Muscle of leg (tissue), 11 donors: ENCODE results near the gene TMEM237. TPM values are rescaled to one million over a fixed set of nuclear protein-coding genes. Genes with fewer than 3 reads are reported as not detected.

Experiments used
- DNase-seq: peaks from one replicate; pipeline ENCODE4 v3.0.0; 2013
- H3K27ac ChIP-seq: one replicate; pipeline ENCODE4 v1.5.1; 2013; ENCODE audit warnings: mild to moderate bottlenecking, low read length, control low read depth
- H3K27me3 ChIP-seq: one replicate; pipeline ENCODE4 v1.6.1; 2013; ENCODE audit warnings: low read length; ENCODE audit not compliant: control insufficient read depth, insufficient read depth
- H3K36me3 ChIP-seq: one replicate; pipeline ENCODE4 v1.6.1; 2013; ENCODE audit warnings: low read length; ENCODE audit not compliant: control insufficient read depth, insufficient read depth
- H3K4me1 ChIP-seq: one replicate; pipeline ENCODE4 v1.6.1; 2013; ENCODE audit warnings: low read length; ENCODE audit not compliant: control insufficient read depth, insufficient read depth
- H3K4me3 ChIP-seq: one replicate; pipeline ENCODE4 v1.5.1; 2013; ENCODE audit warnings: low read length, control low read depth
- H3K9me3 ChIP-seq: replicated peaks from 2 replicates; pipeline ENCODE4 v1.6.1; 2013; ENCODE audit warnings: low read depth, low read length; ENCODE audit not compliant: control insufficient read depth
- WGBS: methylation state at CpG from one replicate; pipeline ENCODE4 v1.1.5; 2013; ENCODE audit warnings: missing lambda C conversion rate; ENCODE audit not compliant: insufficient coverage; 5-methylcytosine and 5-hydroxymethylcytosine counted together
- polyA plus RNA-seq, 8 donors: library from polyadenylated mRNA; unstranded; fragments of 120-200 nt; gene quantifications; one replicate each; pipeline versions ENCODE4 v1.2.1 to v1.2.3, GENCODE V29; 2013; ENCODE audit warnings: inconsistent platforms in 1 of 8, low replicate concordance in 1 of 8; ENCODE audit not compliant: insufficient read length in 8 of 8, insufficient read depth in 1 of 8
- total RNA-seq: library from RNA; stranded (reverse); fragments of 120-200 nt; gene quantifications from one replicate; pipeline ENCODE4 v1.2.4, GENCODE V29; 2013

TMEM237 gene
- total and polyA plus RNA-seq, 9 donors: 28.6 to 40.9 (median 31.7) TPM

DNA sequence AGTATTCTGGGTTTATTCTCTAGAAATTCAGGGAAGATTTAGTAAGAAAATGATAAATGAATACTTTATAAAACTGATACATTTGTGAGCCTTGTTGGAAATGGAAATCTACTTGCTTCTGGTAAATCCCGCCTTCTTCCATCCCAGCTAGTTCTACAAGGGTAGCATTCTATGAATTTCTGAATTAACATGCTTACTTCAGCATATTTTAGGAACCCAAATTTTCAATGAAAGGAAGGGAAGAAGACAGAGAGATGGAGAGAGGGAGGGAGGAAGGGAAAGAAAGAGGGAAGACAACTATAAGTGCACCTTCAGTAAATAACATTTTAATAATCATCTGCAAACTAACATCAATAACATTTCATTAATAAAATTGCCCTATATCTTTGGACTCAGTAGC is 26.6 kb upstream of the TMEM237 start:
- Histone ChIP-seq H3K27ac (no peak overlapping the region), H3K27me3 (no peaks in the 10 kb centered on the region), H3K4me3 (no peak overlapping the region), H3K36me3 (no peaks in the 10 kb centered on the region), H3K9me3 (no peaks in the 10 kb centered on the region), H3K4me1 (no peaks in the 10 kb centered on the region)
- no peak for DNase-seq
- whole genome bisulfite sequencing: no CpG with 5 or more reads among the region's 1 CpG

DNA sequence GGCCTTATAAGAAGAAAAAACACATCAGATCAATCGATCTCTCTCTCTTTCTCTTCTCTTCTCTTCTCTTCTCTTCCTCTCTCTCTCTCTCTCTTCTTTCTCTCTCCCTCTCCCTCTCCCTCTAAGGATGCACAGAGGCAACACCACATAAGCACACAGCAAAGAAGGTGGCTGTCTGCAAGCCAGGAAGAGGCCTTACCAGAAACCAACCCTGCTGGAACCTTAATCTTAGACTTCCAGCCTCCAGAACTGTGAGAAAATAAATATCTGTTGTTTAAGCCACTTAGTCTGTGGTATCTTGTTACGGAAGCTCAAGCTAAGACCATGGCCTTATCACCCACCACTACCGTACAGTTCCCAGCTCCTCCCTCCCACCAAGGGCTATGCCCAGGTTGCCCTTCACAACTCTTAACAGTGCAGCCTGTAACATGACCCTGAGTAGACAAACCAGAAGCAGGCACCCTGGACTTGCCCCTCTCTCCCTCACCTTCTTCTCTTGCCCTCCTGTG is 25.2 kb upstream of the TMEM237 start:
- H3K9me3 ChIP-seq: no peaks in the 10 kb centered on the region
- no peak overlapping the region for H3K4me3 ChIP-seq
- DNase-seq: no peak
- no peaks in the 10 kb centered on the region for H3K4me1 ChIP-seq
- WGBS: 47% methylated on average over 2 of the region's 3 CpGs
- H3K27ac ChIP-seq: no peak overlapping the region
- H3K36me3 ChIP-seq: no peaks in the 10 kb centered on the region
- H3K27me3 ChIP-seq: no peaks in the 10 kb centered on the region

DNA sequence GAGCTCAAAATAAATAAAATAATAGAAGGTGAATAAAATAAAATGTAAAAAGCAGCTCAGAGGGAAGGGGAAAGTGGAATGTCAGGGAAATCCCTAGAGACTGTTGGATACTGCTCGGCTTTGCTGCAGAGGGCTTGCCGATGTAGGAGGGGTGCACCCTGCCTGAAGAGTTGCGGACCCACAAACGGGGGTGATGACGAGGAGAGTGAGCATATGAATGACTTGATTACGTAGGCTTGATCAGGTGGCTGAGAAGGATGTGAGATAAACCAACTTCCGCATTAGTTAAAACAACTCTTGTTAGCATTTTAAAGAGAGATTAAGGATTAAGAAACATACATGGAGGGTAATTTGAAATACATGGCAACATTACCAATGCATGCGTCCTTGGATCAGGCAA is 21.0 kb upstream of the TMEM237 start:
- 59% methylated on average over 4 of the region's 8 CpGs for WGBS
- Histone ChIP-seq H3K27me3 (no peaks in the 10 kb centered on the region), H3K4me1 (no peaks in the 10 kb centered on the region)

DNA sequence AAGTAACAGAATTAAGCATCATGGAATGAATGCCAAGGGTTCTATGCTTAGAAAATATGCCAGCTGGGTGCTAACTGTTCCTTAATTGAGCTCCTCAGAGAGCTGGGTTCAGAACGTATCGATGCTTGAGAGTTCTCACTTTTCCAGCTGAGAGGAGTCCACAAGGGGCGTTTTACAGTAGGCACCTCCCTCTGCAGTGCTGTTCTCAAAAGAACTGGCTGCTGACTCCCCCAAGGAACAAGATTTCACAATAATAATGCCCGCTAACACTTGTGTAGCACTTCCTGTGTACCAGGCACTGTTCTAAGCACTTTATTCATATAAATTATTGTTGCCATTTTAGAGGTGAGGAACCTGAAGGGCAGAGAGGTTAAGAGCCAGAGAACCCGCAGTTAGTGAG is 18.1 kb upstream of the TMEM237 start:
- no peaks in the 10 kb centered on the region for H3K4me1 ChIP-seq

More for the DNA sequence above, 21.0 kb upstream of the TMEM237 start:
- H3K36me3 ChIP-seq: no peaks in the 10 kb centered on the region
- no peak overlapping the region for H3K27ac ChIP-seq
- no peak overlapping the region for H3K4me3 ChIP-seq
- no peaks in the 10 kb centered on the region for H3K9me3 ChIP-seq
- DNase-seq: no peak

DNA sequence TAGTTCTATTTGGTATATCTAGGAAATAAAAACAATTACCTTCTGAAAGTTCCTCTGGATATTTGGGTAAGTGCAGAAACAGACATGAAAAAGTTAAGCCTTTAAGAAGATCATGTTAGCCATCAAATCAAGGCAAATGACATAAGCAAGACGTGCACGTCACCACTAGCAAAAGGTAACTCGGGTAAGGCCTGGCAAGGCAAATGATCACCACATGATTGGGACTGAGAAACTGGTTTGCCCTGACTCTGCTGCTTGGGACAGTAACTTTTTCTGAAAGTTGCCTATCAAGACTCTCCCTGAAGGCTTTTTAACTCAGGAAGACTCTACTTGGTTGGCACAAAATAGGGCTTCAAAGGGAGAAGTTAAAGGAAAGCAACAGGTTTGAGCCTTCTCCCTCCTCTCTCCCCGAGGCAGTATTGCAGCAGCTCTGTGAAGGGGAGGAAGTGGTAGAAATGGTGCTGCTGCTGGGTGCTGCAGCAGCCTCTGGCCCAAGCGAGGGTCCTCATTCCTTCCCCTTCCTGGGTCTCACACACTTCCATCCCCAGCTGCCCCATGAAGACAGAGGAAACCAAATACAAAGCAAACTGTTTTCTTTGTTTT is 17.1 kb upstream of the TMEM237 start:
- WGBS: 56% methylated on average over 3 of the region's 5 CpGs
- DNase-seq: no peak
- peaks cover 2% of the 10 kb centered on the region for H3K27me3 ChIP-seq

More for the DNA sequence above, 18.1 kb upstream of the TMEM237 start:
- H3K9me3 ChIP-seq: no peaks in the 10 kb centered on the region
- no peaks in the 10 kb centered on the region for H3K36me3 ChIP-seq
- no peak overlapping the region for H3K4me3 ChIP-seq
- H3K27ac ChIP-seq: no peak overlapping the region
- DNase-seq: no peak
- 29% methylated on average over 3 of the region's 5 CpGs for WGBS
- peaks cover 2% of the 10 kb centered on the region for H3K27me3 ChIP-seq

DNA sequence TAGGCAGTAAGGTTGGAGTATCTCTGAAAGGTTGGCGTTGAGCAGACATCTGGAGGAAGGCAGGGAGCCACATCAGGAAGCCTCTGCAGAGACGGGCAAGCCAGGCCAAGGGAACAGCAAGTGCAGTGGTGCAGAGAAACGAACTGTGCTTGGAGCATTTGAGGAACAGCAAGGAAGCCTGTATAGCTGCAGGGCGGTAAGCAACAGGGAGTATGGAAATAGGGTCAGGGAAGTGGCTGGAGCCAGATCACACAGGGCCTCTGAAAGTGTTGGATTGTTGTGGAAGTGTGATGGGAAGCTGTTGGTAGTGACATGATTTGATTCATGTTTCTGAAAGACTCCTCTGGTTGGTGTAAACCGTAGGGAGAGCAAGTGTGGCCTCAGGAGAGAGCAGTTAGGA is 13.4 kb upstream of the TMEM237 start:
- Histone ChIP-seq H3K36me3 (no peaks in the 10 kb centered on the region), H3K27me3 (peaks cover 2% of the 10 kb centered on the region), H3K9me3 (no peaks in the 10 kb centered on the region), H3K4me3 (no peak overlapping the region), H3K4me1 (no peaks in the 10 kb centered on the region), H3K27ac (no peak overlapping the region)
- DNase-seq: no peak
- 71% methylated on average over 5 of the region's 5 CpGs for WGBS

More for the DNA sequence above, 17.1 kb upstream of the TMEM237 start:
- no peak overlapping the region for H3K27ac ChIP-seq
- H3K36me3 ChIP-seq: no peaks in the 10 kb centered on the region
- H3K4me3 ChIP-seq: no peak overlapping the region
- H3K9me3 ChIP-seq: no peaks in the 10 kb centered on the region
- H3K4me1 ChIP-seq: no peaks in the 10 kb centered on the region

DNA sequence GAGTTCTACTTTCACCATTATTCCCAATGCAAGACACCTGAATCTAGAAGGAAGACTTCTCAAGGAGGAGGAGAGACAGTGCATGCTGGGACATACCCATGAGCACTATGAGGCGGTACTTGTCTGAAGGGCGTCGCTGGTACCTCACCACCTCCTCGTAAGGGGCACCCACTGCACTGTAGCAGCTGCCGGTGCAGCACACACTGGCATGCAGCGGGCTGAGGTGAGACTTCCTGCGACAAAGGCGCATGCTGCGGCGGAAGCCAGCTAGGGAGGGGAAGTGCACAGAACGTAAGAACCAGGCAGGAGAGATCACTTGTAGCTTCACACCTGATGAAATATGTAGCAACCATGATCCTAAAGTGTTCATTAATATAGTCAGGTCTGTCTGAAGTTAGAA is 12.8 kb upstream of the TMEM237 start:
- Histone ChIP-seq H3K27ac (no peak overlapping the region), H3K9me3 (no peaks in the 10 kb centered on the region), H3K4me3 (no peak overlapping the region), H3K4me1 (no peaks in the 10 kb centered on the region), H3K36me3 (no peaks in the 10 kb centered on the region), H3K27me3 (peaks cover 2% of the 10 kb centered on the region)
- DNase-seq: no peak
- WGBS: 85% methylated on average over 10 of the region's 11 CpGs

DNA sequence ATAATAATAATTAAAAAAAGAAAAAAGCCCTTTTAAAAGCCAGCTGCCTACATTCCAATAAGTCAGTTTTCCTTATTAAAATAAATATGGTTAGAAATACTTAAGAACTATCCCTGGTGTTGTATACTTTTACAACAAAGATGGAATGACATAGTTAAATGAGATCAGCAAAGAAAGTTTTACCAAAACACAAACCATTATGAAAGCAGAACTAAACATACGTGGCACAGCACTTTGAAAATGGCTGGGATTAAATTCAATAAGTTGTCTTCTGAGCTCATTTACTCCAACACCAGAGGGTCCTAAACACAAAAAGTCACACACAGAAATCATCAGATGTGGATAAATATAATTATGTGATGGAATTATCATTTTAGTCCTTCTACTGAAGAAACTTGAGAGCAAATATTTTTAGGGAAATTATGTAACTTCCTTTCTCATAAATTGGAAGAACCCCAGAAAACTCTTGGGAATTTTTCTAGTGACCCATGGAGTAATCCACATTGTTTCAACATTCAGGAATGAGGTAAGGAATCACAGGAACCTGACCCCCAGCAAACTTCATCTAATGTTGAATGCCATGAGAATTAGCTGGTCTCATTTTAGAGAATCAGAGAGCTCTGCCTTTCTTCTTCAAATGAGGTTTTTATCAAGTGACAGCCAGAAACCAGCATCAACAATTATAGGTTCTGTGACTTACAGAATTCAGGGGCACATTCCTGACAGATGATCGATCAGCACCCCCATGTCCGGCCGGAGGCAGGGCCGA is 11.5 kb upstream of the TMEM237 start:
- 79% methylated on average over 4 of the region's 5 CpGs for WGBS
- no peak overlapping the region for H3K4me3 ChIP-seq
- H3K36me3 ChIP-seq: no peaks in the 10 kb centered on the region
- H3K27me3 ChIP-seq: peaks cover 2% of the 10 kb centered on the region
- H3K4me1 ChIP-seq: no peaks in the 10 kb centered on the region
- H3K27ac ChIP-seq: no peak overlapping the region
- DNase-seq: no peak
- no peaks in the 10 kb centered on the region for H3K9me3 ChIP-seq

DNA sequence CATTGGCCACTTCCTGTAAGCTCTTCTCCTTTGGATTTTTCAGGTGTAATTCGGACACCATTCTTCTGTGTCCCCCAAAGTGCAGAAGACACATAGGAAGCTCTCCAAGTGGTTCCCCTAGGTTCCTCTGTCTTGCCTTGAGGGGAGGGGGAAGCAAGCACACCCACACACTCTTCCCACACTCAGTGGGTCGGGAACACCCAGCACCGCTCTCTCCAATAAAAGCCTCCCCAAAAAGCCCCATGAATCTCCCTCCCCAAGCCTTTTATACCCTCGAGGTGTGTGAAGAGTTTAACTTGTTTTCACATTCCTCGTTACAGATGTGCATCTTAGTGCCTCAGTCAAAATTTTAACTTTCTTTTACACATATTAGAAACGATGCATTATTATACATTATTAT is 9.9 kb upstream of the TMEM237 start:
- DNase-seq: no peak
- WGBS: no CpG with 5 or more reads among the region's 6 CpGs
- H3K27ac ChIP-seq: no peak overlapping the region
- no peaks in the 10 kb centered on the region for H3K4me1 ChIP-seq
- H3K36me3 ChIP-seq: no peaks in the 10 kb centered on the region
- H3K9me3 ChIP-seq: no peaks in the 10 kb centered on the region
- H3K4me3 ChIP-seq: no peak overlapping the region
- H3K27me3 ChIP-seq: peaks cover 2% of the 10 kb centered on the region

DNA sequence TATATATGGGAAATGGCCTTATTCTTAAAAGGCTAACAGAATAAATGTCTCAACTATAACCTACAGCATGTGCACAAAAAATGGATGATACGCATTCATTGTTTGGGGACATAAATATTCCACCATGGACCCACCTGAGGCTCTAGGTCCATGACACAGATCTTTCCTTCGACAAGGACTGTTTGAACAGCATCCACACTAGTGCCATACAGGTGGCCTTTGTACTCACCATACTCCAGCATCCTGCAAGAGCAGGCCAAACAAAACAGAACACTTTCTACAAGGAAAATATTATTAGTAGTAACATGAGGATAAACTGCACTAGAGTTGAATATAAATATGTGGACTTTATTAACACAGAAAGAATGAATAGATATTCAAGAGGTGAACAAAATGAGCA is 6.1 kb upstream of the TMEM237 start:
- H3K9me3 ChIP-seq: no peaks in the 10 kb centered on the region
- no peaks in the 10 kb centered on the region for H3K36me3 ChIP-seq
- no peaks in the 10 kb centered on the region for H3K4me1 ChIP-seq
- no peak overlapping the region for H3K27ac ChIP-seq
- DNase-seq: no peak
- H3K4me3 ChIP-seq: no peak overlapping the region
- H3K27me3 ChIP-seq: no peaks in the 10 kb centered on the region
- 100% methylated on average over 1 of the region's 2 CpGs for WGBS
